Natural killer cell (primary cell): Measurements from ENCODE around the gene VNN1. TPM values are rescaled to one million over a fixed set of nuclear protein-coding genes. Genes with fewer than 3 reads are reported as not detected.

ENCODE experiments used
- ATAC-seq, 3 donors: fragments of 150-1000 bp in 2 of 3; fragments of 200-7000 bp in 1 of 3; cut with Tn5 transposase; 1 replicate in 1 of 3; 2 replicates in 2 of 3; pipeline ENCODE4 v1.10.0; 2021; ENCODE audit warnings: mild to moderate bottlenecking in 2 of 3, moderate library complexity in 2 of 3
- DNase-seq, 2 donors: peaks; one replicate each; pipeline versions ENCODE4 v3.0.0 to v3.0.0-alpha.2; 2013 to 2021; ENCODE audit warnings: mixed read lengths in 1 of 2
- H3K27ac ChIP-seq: one replicate; pipeline ENCODE4 v1.5.1; 2013; ENCODE audit warnings: mild to moderate bottlenecking, low read length
- H3K27me3 ChIP-seq: one replicate; pipeline ENCODE4 v1.6.1; 2013; ENCODE audit warnings: low read length; ENCODE audit not compliant: control insufficient read depth, insufficient read depth
- H3K36me3 ChIP-seq: one replicate; pipeline ENCODE4 v1.6.1; 2013; ENCODE audit warnings: low read length; ENCODE audit not compliant: control insufficient read depth, insufficient read depth
- H3K4me1 ChIP-seq: one replicate; pipeline ENCODE4 v1.6.1; 2013; ENCODE audit warnings: low read length; ENCODE audit not compliant: control insufficient read depth, insufficient read depth
- H3K4me3 ChIP-seq: one replicate; pipeline ENCODE4 v1.5.1; 2013; ENCODE audit warnings: low read length
- H3K9me3 ChIP-seq: one replicate; pipeline ENCODE4 v1.6.1; 2013; ENCODE audit warnings: low read length; ENCODE audit not compliant: control insufficient read depth, insufficient read depth
- H3K27ac Mint-ChIP-seq, 2 donors: one replicate each; pipeline ENCODE4 v1.8.0; 2022; ENCODE audit warnings: mild to moderate bottlenecking in 2 of 2, mixed read lengths in 2 of 2, moderate library complexity in 1 of 2
- H3K27me3 Mint-ChIP-seq, 2 donors: one replicate each; pipeline ENCODE4 v1.8.0; 2022; ENCODE audit warnings: low read depth in 2 of 2, mixed read lengths in 2 of 2
- H3K36me3 Mint-ChIP-seq: one replicate; pipeline ENCODE4 v1.8.0; 2022; ENCODE audit warnings: mixed read lengths
- H3K4me1 Mint-ChIP-seq, 2 donors: one replicate each; pipeline ENCODE4 v1.8.0; 2022; ENCODE audit warnings: mixed read lengths in 2 of 2
- H3K4me3 Mint-ChIP-seq: one replicate; pipeline ENCODE4 v1.8.0; 2022; ENCODE audit warnings: mild to moderate bottlenecking, moderate library complexity, mixed read lengths
- H3K9me3 Mint-ChIP-seq, 2 donors: one replicate each; pipeline ENCODE4 v1.8.0; 2022; ENCODE audit warnings: mixed read lengths in 2 of 2
- CTCF ChIP-seq: fragments of 200-600 bp; IDR thresholded peaks from one replicate; pipeline ENCODE4 v1.8.0; 2022; ENCODE audit warnings: antibody characterized with exemption
- WGBS: methylation state at CpG from one replicate; pipeline ENCODE4 v1.1.7; 2013; ENCODE audit warnings: missing lambda C conversion rate; ENCODE audit not compliant: insufficient coverage; 5-methylcytosine and 5-hydroxymethylcytosine counted together
- intact Hi-C: fragments of 100-400 bp; cut with micrococcal nuclease; formaldehyde crosslinking; loops from one replicate; pipeline ENCODE4 v1.14.2; 2022
- total RNA-seq, 4 donors: library from RNA; stranded (reverse); fragments of 120-200 nt in 1 of 4; gene quantifications; one replicate each; pipeline versions ENCODE4 v1.2.3 to v1.2.4, GENCODE V29; 2013 to 2022

VNN1 gene
- total RNA-seq, 3 donors from 2014 or later (not counting 1 experiment from before 2014, with no cell fraction given), result 1.1 to 1.6 TPM; not detected in 1

- Histone ChIP-seq H3K27me3 (no peaks in the 10 kb centered on the region), H3K36me3 (no peaks in the 10 kb centered on the region), H3K4me1 (no peaks in the 10 kb centered on the region), H3K4me3 (no peak overlapping the region), H3K9me3 (no peaks in the 10 kb centered on the region), H3K27ac (no peak overlapping the region)
- Mint-ChIP-seq H3K27me3 (no peaks in the 10 kb centered on the region), H3K9me3 (no peaks in the 10 kb centered on the region), H3K27ac (no peak overlapping the region), H3K4me3 (no peak overlapping the region), H3K36me3 (no peaks in the 10 kb centered on the region), H3K4me1 (no peaks in the 10 kb centered on the region)
- 85% methylated on average over 2 of the region's 3 CpGs for WGBS
- no peak for TF ChIP-seq CTCF
- ATAC-seq (no peak), DNase-seq (no peak)
- intact Hi-C loops, result no loop called here
Observed at GRCh38 chr6:132730560-132730959, 16.7 kb upstream of the VNN1 start.

- no peak overlapping the region for H3K4me3 ChIP-seq
- Mint-ChIP-seq H3K36me3 (no peaks in the 10 kb centered on the region), H3K27me3 (no peaks in the 10 kb centered on the region), H3K4me3 (no peak overlapping the region), H3K9me3 (no peaks in the 10 kb centered on the region), H3K4me1 (no peaks in the 10 kb centered on the region), H3K27ac (no peak overlapping the region)
- H3K27ac ChIP-seq, result no peak overlapping the region
- no peaks in the 10 kb centered on the region for H3K9me3 ChIP-seq
- H3K36me3 ChIP-seq, result no peaks in the 10 kb centered on the region
- no peak for TF ChIP-seq CTCF
- H3K4me1 ChIP-seq, result no peaks in the 10 kb centered on the region
- intact Hi-C loops, result no loop called here
- ATAC-seq, result no peak
- DNase-seq, result peak in 1 of 2 donors; percentile 9
- H3K27me3 ChIP-seq, result no peaks in the 10 kb centered on the region
- WGBS, result 89% methylated on average over 4 of the region's 4 CpGs
Observed at GRCh38 chr6:132728616-132729015, 14.8 kb upstream of the VNN1 start.

- Histone ChIP-seq H3K27ac (no peak overlapping the region), H3K4me3 (no peak overlapping the region), H3K27me3 (no peaks in the 10 kb centered on the region), H3K9me3 (no peaks in the 10 kb centered on the region), H3K36me3 (no peaks in the 10 kb centered on the region), H3K4me1 (no peaks in the 10 kb centered on the region)
- no peaks in the 10 kb centered on the region for H3K27me3 Mint-ChIP-seq
- no peaks in the 10 kb centered on the region for H3K4me1 Mint-ChIP-seq
- TF ChIP-seq CTCF, result no peak
- no peaks in the 10 kb centered on the region for H3K9me3 Mint-ChIP-seq
- intact Hi-C loops, result no loop called here
- no peak for DNase-seq
- H3K4me3 Mint-ChIP-seq, result no peak overlapping the region
- ATAC-seq, result no peak
- WGBS, result 80% methylated on average over 2 of the region's 4 CpGs
- H3K27ac Mint-ChIP-seq, result no peak overlapping the region
- no peaks in the 10 kb centered on the region for H3K36me3 Mint-ChIP-seq
Observed at GRCh38 chr6:132726608-132726975, 12.7 kb upstream of the VNN1 start.

- H3K9me3 ChIP-seq, result no peaks in the 10 kb centered on the region
- H3K4me3 Mint-ChIP-seq, result no peak overlapping the region
- H3K9me3 Mint-ChIP-seq, result no peaks in the 10 kb centered on the region
- ATAC-seq (no peak), DNase-seq (no peak)
- no peak overlapping the region for H3K4me3 ChIP-seq
- no peak for TF ChIP-seq CTCF
- no peaks in the 10 kb centered on the region for H3K27me3 ChIP-seq
- no peaks in the 10 kb centered on the region for H3K27me3 Mint-ChIP-seq
- intact Hi-C loops, result no loop called here
- no peaks in the 10 kb centered on the region for H3K36me3 ChIP-seq
- no peak overlapping the region for H3K27ac ChIP-seq
- no peak overlapping the region for H3K27ac Mint-ChIP-seq
- 46% methylated on average over 5 of the region's 6 CpGs for WGBS
- H3K4me1 ChIP-seq, result no peaks in the 10 kb centered on the region
- H3K4me1 Mint-ChIP-seq, result no peaks in the 10 kb centered on the region
- no peaks in the 10 kb centered on the region for H3K36me3 Mint-ChIP-seq
Observed at GRCh38 chr6:132725947-132726607, 12.2 kb upstream of the VNN1 start.
